ENCODE results near the gene TRIM66. TPM values are rescaled to one million over a fixed set of nuclear protein-coding genes. Genes with fewer than 3 reads are reported as not detected.
A peak's percentile ranks its signal among the peaks of the same experiment; 100 is the strongest.

The TRIM66 gene
- 10 to 100 TPM; 22.2 to 23.0 TPM for total RNA-seq

GRCh38 chr11:8682303-8683114 lies at the start of gene TRIM66, which contains the start of gene RPL27A:
TSS of gene TRIM66 (minus strand) at chr11:8682665. CDS start at chr11:8672274, 10,391 bp downstream.
TSS of gene RPL27A (plus strand) at chr11:8682792. CDS start at chr11:8682814, 22 bp downstream.
- Mint-ChIP-seq H3K4me3 (peak within 1 kb of the TSS; percentile 96), H3K4me1 (peaks cover 50% of the 10 kb centered on the region), H3K27ac (peak within 1 kb of the TSS; percentile 98), H3K36me3 (peaks cover 85% of the 10 kb centered on the region), H3K9me3 (peaks cover 4% of the 10 kb centered on the region), H3K27me3 (no peaks in the 10 kb centered on the region)
- DNase-seq, result peak; percentile 98

GRCh38 chr11:8731647-8732323 lies 49.3 kb upstream of the TRIM66 start:
- Mint-ChIP-seq H3K27ac (no peak overlapping the region), H3K4me3 (no peak overlapping the region), H3K27me3 (peaks cover 4% of the 10 kb centered on the region), H3K36me3 (no peaks in the 10 kb centered on the region), H3K9me3 (no peaks in the 10 kb centered on the region), H3K4me1 (no peaks in the 10 kb centered on the region)
- no peak for DNase-seq

GRCh38 chr11:8730697-8731020 lies 48.2 kb upstream of the TRIM66 start:
- peaks cover 4% of the 10 kb centered on the region for H3K27me3 Mint-ChIP-seq
- H3K4me3 Mint-ChIP-seq, result no peak overlapping the region
- DNase-seq, result no peak
- no peaks in the 10 kb centered on the region for H3K4me1 Mint-ChIP-seq
- no peak overlapping the region for H3K27ac Mint-ChIP-seq
- H3K9me3 Mint-ChIP-seq, result no peaks in the 10 kb centered on the region
- no peaks in the 10 kb centered on the region for H3K36me3 Mint-ChIP-seq

- Mint-ChIP-seq H3K4me1 (no peaks in the 10 kb centered on the region), H3K36me3 (no peaks in the 10 kb centered on the region), H3K27ac (no peak overlapping the region), H3K27me3 (peaks cover 4% of the 10 kb centered on the region), H3K4me3 (no peak overlapping the region), H3K9me3 (no peaks in the 10 kb centered on the region)
- DNase-seq, result no peak
Measured at GRCh38 chr11:8729837-8730696, 47.6 kb upstream of the TRIM66 start.

- H3K9me3 Mint-ChIP-seq, result no peaks in the 10 kb centered on the region
- no peak overlapping the region for H3K4me3 Mint-ChIP-seq
- no peak for DNase-seq
- H3K36me3 Mint-ChIP-seq, result no peaks in the 10 kb centered on the region
- no peaks in the 10 kb centered on the region for H3K4me1 Mint-ChIP-seq
- peaks cover 4% of the 10 kb centered on the region for H3K27me3 Mint-ChIP-seq
- no peak overlapping the region for H3K27ac Mint-ChIP-seq
Measured at GRCh38 chr11:8729067-8729466, 46.6 kb upstream of the TRIM66 start.

- H3K9me3 Mint-ChIP-seq, result no peaks in the 10 kb centered on the region
- H3K4me3 Mint-ChIP-seq, result no peak overlapping the region
- no peak overlapping the region for H3K27ac Mint-ChIP-seq
- H3K36me3 Mint-ChIP-seq, result no peaks in the 10 kb centered on the region
- DNase-seq, result no peak
- H3K27me3 Mint-ChIP-seq, result peaks cover 4% of the 10 kb centered on the region
- no peaks in the 10 kb centered on the region for H3K4me1 Mint-ChIP-seq
Measured at GRCh38 chr11:8728563-8728962, 46.1 kb upstream of the TRIM66 start.

GRCh38 chr11:8726395-8726794 lies 43.9 kb upstream of the TRIM66 start:
- no peak for DNase-seq
- no peak overlapping the region for H3K4me3 Mint-ChIP-seq
- peaks cover 4% of the 10 kb centered on the region for H3K27me3 Mint-ChIP-seq
- no peaks in the 10 kb centered on the region for H3K36me3 Mint-ChIP-seq
- no peak overlapping the region for H3K27ac Mint-ChIP-seq
- no peaks in the 10 kb centered on the region for H3K4me1 Mint-ChIP-seq
- no peaks in the 10 kb centered on the region for H3K9me3 Mint-ChIP-seq

- DNase-seq, result no peak
- Mint-ChIP-seq H3K9me3 (no peaks in the 10 kb centered on the region), H3K27me3 (peaks cover 7% of the 10 kb centered on the region), H3K27ac (no peak overlapping the region), H3K36me3 (no peaks in the 10 kb centered on the region), H3K4me3 (no peak overlapping the region), H3K4me1 (no peaks in the 10 kb centered on the region)
Measured at GRCh38 chr11:8724682-8725081, 42.2 kb upstream of the TRIM66 start.

GRCh38 chr11:8723711-8724110 lies 41.2 kb upstream of the TRIM66 start:
- Mint-ChIP-seq H3K27me3 (peaks cover 3% of the 10 kb centered on the region), H3K36me3 (no peaks in the 10 kb centered on the region), H3K4me1 (no peaks in the 10 kb centered on the region), H3K4me3 (no peak overlapping the region), H3K9me3 (no peaks in the 10 kb centered on the region), H3K27ac (no peak overlapping the region)
- no peak for DNase-seq

- Mint-ChIP-seq H3K36me3 (no peaks in the 10 kb centered on the region), H3K27ac (no peak overlapping the region), H3K9me3 (no peaks in the 10 kb centered on the region), H3K4me1 (no peaks in the 10 kb centered on the region), H3K4me3 (no peak overlapping the region), H3K27me3 (peaks cover 3% of the 10 kb centered on the region)
- no peak for DNase-seq
Measured at GRCh38 chr11:8722809-8723208, 40.3 kb upstream of the TRIM66 start.

- no peak for DNase-seq
- H3K36me3 Mint-ChIP-seq, result no peaks in the 10 kb centered on the region
- H3K27me3 Mint-ChIP-seq, result peaks cover 3% of the 10 kb centered on the region
- H3K27ac Mint-ChIP-seq, result no peak overlapping the region
- H3K9me3 Mint-ChIP-seq, result no peaks in the 10 kb centered on the region
- H3K4me1 Mint-ChIP-seq, result peaks cover 8% of the 10 kb centered on the region
- H3K4me3 Mint-ChIP-seq, result no peak overlapping the region
Measured at GRCh38 chr11:8721609-8722500, 39.4 kb upstream of the TRIM66 start.

- peaks cover 3% of the 10 kb centered on the region for H3K27me3 Mint-ChIP-seq
- H3K4me3 Mint-ChIP-seq, result no peak overlapping the region
- no peaks in the 10 kb centered on the region for H3K36me3 Mint-ChIP-seq
- peaks cover 8% of the 10 kb centered on the region for H3K4me1 Mint-ChIP-seq
- DNase-seq, result no peak
- H3K27ac Mint-ChIP-seq, result no peak overlapping the region
- H3K9me3 Mint-ChIP-seq, result no peaks in the 10 kb centered on the region
Measured at GRCh38 chr11:8720868-8721608, 38.6 kb upstream of the TRIM66 start.

- Mint-ChIP-seq H3K4me1 (peaks cover 8% of the 10 kb centered on the region), H3K36me3 (no peaks in the 10 kb centered on the region), H3K27me3 (peaks cover 3% of the 10 kb centered on the region), H3K27ac (no peak overlapping the region), H3K9me3 (no peaks in the 10 kb centered on the region), H3K4me3 (no peak overlapping the region)
- DNase-seq, result no peak
Measured at GRCh38 chr11:8720352-8720751, 37.9 kb upstream of the TRIM66 start.

GRCh38 chr11:8719721-8720120 lies 37.3 kb upstream of the TRIM66 start:
- no peaks in the 10 kb centered on the region for H3K9me3 Mint-ChIP-seq
- no peak for DNase-seq
- H3K4me3 Mint-ChIP-seq, result no peak overlapping the region
- no peaks in the 10 kb centered on the region for H3K36me3 Mint-ChIP-seq
- H3K27ac Mint-ChIP-seq, result no peak overlapping the region
- peaks cover 3% of the 10 kb centered on the region for H3K27me3 Mint-ChIP-seq
- H3K4me1 Mint-ChIP-seq, result peaks cover 8% of the 10 kb centered on the region

All from activated naive CD8-positive, alpha-beta T cell treated with anti-CD3 and anti-CD28 coated beads for 36 hours (primary cell).